NCI-H2029 (cell line): ENCODE data around the gene TPCN2.
A peak's percentile ranks its signal among the peaks of the same experiment; 100 is the strongest.

Source experiments
- DNase-seq: peaks from one replicate; lab custom pipeline; 2025; lab: John Stamatoyannopoulos, UW

Gene TPCN2

DNA sequence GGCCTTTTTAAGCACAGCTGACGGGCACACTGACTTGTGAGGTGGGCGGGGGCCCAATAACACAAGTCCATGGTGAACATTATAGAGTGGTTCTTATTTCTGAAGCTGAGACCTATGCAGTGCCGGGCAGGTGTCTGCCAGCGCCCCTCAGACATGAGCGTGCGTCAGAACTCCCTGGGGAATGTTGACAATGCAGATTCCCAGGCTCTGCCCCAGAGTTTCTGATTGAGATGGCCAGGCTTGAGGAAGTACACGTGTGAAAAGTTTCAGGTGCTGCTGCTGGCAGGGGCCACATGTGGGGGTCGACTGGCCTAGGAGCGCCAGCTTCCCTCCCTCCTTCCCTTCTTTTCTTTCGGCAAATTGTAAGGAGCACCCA is 46.2 kb downstream of the TPCN2 start:
- DNase-seq: no peak

- no peak for DNase-seq
These were observed 46.6 kb downstream of the TPCN2 start for GRCh38 chr11:69095300-69095699.

GRCh38 chr11:69096473-69096872 is 47.7 kb downstream of the TPCN2 start:
- DNase-seq: no peak

- DNase-seq: no peak
These were observed 48.5 kb downstream of the TPCN2 start for GRCh38 chr11:69097263-69097662.

DNA sequence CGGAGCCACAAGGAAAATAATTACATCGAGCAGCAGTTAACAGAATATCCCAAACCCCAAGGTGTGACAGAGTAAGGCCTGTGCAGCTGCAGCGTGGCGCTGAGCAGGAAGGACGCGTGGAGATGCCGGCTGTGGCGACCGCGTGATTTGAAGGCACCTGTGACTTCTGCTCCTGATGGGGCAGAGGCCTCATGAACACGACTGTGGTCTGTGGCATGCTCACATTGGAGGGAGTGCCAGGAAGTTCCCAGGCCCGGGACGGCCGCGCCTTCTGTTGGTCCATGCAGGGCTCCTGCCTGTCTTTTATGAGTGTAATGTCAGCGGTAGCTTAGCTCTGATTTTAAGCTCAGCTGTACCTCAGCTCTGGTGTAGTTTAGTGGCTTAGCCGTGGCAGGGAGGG is 50.4 kb downstream of the TPCN2 start:
- DNase-seq: no peak

DNA sequence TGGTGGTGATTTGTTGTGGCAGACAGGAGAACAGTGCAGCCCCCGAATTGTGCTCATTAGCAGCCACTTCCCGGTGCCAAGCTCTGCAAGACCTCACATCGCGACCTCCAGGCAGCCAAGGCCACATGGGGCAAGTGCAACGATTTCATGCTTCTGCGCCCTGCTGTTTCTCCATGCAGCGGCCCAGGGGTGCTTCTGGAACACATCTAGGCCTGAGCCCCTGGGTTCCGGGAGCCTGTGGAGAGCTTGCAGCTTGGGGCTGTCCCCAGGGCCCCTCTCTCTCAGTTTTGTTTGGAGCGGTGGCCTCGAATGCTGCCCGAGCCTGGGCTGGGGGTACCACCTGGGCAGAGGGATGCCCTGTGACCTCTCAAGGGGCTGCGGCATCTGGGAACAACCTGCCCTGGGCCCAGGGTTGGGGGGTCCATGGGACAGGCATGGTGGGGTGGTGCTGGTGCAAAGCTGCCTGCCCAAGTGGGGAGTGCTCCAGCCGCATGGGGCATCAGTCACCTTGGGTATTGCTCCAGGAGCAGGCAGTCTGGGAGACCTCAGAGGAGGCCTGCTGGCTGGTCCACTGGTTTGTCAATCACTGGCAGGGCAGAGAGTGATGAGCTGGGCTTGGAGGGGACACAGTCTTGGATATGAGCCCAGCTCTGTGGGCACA is 51.9 kb downstream of the TPCN2 start:
- DNase-seq: no peak

DNA sequence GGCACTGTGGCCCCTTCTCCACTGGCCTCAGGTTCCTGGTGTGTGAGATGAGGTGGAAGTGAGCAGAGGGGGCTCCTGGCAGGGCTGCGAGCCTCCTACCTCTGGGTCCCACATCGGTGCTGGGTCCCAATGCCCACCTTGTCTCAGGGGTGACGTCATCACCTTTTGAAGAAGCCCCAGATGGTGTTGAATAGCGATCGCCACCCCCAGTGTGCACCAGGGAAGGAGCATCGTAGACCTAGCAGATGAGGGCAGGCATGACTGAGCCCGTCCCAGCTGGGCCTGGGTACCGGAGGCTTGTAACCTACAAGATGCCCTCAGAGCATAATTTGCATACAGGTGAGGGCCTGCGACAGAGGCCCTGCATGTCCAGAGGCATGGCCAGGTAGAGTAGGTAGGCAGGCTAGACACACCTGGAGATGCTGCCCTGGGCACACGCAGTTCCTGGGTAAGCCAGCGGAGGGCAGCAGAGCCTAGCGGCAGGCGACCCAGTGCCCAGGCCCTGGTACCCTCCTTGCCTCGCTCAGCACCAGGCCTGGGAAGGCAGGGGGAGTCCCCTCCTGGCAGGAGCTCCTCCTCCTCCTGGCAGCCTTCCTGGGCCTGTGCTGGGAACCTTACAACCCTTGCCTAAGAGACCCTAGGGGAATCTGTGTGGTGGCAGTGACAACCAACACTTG is 52.5 kb downstream of the TPCN2 start:
- peak; percentile 50 for DNase-seq

- no peak for DNase-seq
These were observed 53.3 kb downstream of the TPCN2 start for GRCh38 chr11:69101792-69102695.

DNA sequence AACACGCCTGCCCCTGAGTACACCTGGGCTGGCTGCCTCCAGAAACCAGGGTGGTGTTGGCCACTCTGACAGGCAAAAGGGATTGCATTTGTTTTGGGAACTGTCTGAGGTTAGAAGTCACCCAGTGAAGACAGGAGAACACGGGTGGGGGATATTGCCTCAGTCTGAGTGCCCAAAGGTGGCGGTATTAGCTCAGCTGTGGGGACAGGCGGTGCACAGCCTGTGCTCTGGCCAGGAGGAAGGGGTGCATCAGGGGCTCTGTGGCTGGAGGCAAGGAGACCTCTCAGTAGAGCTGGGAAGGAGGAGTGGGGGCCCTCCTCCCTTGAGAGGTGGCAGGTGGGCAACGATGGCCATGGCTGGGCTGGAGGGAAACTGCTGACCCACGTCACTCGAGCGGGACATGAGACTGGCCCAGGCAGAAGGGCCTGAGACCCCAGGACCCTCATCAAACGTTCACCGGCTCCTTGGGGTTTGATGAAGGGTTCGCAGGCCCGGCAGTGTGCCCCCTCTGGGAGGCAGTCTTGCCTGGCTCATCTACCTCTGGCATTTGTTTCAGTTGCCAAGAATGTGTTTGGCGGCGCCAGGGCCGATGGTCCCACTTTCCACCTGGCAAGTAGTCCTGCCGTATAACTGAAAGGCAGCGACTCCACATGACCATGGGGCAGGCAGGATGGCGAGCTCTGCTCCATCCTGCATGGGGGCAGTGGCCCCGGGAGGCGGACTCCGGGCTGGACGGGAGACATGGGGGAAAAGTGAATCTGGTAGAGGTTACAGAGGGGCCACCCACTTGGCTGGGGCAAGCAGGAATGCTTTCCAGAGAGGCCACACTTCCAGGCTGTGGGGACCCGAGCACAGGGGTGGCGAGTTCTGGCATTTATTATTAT is 54.2 kb downstream of the TPCN2 start:
- DNase-seq: no peak

DNA sequence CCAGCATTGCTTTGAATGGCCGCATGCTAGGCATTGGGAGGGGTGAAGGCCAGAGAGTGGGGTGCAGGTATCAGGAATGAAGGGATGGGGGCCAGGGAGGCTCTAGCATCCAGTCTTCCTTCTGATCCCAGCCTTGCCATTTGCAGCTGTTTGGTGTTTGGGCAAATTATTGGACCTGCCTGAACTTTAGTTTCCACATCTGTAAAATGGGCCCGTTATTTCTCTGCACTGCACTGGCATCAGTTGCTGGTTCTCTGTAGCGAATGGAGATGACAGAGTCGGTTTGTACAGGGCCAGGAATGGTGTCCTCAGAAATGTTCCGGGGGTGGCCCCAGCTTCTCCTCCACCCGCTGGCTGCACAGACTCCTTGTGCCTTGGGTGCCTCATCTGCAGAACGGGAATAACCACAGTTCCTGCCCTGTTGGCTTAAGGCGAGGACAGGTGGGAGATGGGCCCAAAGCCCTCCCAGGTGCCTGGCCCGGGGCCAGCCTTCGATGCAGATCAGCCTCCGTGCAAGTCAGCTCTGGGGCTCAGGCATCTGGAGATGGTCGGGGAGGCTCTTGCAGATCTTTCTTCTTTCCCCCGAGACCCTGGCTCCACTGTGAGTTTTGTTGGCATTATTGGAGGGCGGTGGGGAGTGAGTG is 55.6 kb downstream of the TPCN2 start:
- no peak for DNase-seq

GRCh38 chr11:69104856-69105395 is 56.2 kb downstream of the TPCN2 start:
- DNase-seq: no peak

DNA sequence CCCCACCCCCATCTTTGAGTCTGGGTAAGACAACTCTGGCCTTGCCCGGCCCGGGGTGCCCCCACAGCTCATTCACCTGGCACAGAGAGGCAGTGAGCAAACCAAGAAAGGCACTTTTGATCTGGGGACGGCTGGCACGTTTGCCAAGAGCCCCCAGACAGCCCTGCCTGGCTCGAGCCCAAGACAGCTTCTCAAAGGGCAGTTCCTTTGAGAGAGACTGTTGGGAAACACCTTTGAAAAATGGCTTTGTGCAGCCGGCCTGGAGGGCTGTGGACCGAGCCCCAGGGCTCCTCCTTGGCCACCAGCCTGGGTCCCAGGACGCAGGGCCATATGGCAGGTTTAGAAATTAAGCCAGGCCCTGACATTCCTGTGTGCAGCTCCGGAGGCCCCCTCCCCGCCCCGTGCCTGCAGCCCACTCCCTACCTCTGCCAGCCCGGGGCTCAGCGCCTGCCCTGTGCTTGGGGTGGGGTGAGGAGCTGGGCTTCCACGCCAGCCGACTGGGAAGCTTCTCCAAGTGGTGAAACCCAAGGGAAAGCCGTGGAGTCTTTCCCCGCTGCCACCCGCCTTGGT is 56.8 kb downstream of the TPCN2 start:
- DNase-seq: no peak

GRCh38 chr11:69106031-69106811 is 57.5 kb downstream of the TPCN2 start:
- DNase-seq: no peak

DNA sequence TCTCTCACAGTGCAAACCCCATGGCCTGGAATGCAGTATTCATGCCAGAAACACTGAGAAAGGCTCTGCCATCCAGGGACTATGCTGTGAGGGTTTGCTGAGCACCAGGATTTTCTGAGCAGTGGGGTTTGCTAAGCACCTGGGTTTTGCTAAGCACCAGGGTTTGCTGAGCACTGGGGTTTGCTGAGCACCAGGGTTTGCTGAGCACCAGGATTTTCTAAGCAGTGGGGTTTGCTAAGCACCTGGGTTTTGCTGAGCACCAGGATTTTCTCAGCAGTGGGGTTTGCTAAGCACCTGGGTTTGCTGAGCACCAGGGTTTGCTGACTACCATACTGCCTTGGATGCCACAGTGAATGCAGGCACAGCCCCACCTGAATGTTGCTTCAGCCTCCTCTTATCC is 58.7 kb downstream of the TPCN2 start:
- DNase-seq: no peak

DNA sequence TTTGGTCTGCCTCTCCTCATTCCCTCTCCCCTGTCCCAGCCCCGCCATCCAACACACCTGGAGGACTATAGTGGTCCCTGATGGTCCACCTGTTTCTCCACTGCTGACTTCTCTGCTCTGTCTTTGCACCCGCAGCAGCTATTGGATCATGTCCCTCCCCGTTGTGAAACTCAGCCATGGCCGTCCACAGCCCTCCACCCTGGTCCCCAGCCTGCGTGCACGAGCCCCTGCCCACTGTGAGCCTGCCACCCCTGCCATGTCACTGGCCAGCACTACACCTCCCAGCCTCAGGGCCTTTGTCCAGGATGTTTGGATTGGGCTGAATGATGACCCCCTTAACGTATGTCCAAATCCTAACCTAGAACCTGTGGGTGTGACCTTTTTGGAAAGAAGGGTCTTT is 59.3 kb downstream of the TPCN2 start:
- no peak for DNase-seq

DNA sequence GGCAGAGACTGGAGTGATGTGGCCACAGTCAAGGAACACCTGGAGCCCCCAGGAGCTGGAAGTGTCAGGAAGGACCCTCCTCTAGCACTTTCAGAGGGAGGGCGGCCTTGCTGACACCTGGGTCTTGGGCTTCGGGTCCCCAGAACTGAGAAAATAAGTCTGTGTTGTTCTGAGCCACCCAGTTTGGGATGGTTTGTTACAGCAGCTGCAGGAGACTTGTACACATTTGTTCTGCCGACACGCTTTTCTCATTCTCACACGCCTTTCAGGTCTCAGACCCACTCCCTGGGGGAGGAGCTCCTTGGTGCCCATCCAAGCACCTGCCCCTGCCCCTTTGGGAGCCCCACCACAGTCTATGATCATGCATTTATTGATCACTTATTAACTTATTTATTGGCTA is 59.8 kb downstream of the TPCN2 start:
- no peak for DNase-seq

- DNase-seq: no peak
These were observed 60.4 kb downstream of the TPCN2 start for GRCh38 chr11:69109101-69109500.

DNA sequence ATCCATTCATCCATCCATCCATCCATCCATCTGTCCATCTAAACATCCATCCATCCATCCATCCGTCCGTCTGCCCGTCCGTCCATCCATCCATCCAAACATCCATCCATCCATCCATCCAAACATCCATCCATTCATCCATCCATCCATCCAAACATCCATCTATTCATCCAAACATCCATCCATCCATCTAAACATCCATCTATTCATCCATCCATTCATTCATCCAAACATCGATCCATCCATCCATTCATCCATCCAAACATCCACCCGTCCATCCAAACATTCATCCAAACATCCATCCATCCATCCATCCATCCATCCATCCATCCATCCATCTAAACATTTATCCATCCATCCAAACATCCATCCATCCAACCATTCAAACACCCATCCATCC is 61.7 kb downstream of the TPCN2 start:
- no peak for DNase-seq

- DNase-seq: no peak
These were observed 63.2 kb downstream of the TPCN2 start for GRCh38 chr11:69111624-69112542.
